ENCODE measurements around the gene CDYL.

CDYL gene

DNA sequence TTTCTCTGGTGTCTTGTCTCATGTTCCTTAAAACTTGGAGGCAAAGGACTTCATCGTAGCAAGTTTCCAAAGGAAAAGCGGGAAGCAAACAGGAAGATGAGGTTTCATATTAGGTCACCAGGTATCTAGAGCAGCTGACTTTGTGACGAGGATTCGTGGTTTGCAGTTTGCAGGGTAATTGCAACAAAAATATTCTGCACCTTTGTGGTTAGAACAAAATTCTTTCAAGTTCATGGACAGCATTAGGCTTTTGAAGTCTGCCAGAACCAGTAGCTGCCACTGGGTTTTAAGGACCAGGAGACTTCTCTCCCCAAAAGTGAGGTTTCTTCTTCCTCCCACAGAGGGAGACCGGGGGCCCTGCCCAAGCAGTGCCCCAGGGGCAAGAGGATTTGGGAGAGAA is 164.2 kb downstream of the CDYL start:
- DNase-seq: no peak

DNA sequence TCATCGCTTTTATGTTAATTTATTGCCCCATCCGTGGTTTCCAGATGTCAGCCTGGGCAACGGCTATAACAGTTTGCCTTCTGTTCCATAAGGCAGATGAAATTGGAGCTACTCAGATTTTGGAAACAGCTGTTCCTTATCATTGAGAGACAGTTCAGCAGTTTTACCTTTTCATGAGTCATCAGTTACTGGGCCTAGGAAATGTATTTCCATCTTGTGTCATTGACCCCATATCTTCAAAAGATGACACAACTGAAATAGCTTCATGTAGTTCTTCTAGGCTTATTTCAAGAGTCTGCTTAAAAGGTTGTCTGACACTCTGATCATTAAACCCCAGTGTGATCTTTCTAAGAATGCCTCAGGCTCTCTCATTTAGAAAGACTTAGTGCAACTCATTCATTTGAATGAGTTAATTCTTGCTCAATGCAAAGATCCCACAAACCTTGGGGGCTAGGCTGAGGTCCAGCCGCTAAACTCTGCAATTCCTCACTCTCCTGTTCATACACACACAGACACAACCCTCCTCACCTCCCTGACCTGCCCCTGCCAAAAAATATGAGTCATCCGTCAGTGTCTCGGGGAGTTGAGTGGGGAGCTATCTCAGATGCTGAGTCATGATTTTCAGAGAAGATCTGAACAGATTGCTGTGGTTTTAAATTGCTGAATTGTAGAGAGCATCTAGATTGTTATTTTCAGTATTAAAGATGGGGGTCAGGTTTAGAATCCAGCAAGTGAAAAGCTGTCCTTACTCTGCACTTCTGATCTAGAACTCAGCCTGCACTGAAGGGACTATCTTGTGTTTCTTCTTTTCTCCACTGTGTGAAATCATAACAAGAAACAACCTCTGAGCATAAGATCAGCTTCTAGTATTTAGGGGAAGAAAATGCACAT is 165.8 kb downstream of the CDYL start:
- DNase-seq: peak; percentile 99

DNA sequence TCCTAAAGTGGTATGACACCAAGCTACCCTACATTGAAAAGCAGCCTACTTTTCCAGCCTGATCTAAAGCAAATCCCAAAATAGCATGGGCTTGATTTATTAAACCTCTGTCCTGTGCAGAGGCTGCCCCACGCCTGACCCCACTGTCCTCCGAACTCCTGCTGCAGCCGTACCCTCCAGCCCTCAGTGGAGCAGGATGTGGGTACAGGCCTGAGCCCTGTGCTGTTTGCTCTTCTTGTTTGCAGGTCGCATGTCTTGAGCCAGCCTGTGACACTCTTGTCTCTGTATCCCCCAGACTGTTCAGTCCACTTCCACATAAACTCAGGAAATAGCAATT is 166.4 kb downstream of the CDYL start:
- DNase-seq: no peak

DNA sequence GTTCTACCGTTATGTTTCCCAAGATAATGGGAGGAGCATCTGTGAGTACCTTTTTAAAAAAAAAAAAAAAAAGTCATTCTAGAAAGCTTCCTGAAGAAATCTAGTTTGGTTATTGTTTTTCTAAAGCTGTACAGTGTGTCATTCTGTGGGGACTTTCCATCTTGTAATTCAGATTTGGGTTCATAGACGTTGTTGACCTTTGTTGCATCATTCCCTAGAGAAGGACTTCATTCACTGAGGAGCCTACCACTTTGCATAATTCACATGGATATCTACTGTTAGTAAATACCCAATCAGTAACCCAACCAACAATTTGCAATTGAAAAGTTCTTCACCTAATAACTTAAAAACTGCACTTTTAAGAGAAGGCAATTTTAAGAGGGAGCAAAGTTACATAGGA is 167.5 kb downstream of the CDYL start:
- no peak for DNase-seq

DNA sequence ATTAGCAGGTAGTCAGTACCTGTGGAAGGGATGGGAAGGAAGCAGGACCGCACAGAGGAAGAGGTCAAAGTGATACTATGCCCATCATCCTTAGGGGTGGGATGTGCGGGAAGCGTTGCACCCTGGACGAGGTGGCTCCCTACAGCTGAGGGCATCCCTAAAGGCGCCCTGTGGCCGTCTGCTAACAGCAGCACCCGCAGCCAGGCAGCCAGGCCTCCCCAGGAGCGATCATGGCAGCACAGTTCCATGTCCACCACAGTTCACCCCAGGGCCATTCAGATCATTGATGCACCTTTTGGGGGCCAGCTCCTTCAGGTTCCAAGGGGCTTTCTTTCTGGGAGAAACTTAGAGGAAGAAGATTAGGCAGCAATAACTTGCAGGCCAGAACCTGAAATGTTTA is 168.1 kb downstream of the CDYL start:
- DNase-seq: no peak

DNA sequence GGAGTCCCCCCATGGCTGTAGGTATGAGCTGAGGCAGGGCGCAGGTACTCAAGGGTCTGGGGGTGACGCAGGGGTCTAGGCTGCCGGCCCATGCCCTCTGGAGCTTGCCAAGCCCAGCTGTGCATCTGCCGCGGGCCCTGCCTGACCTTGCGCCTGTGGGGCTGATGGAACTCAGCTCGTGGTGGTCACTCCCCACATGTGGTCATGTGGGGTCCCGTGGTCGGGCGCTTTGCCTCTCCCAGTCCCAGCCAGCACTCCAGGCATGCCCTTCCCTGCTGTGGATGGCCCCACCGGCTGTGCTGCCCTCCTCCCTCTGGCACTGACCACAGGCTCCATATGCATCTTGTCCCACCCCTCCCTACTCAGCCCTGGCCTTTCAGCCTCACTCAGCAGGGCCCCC is 170.3 kb downstream of the CDYL start:
- no peak for DNase-seq

DNA sequence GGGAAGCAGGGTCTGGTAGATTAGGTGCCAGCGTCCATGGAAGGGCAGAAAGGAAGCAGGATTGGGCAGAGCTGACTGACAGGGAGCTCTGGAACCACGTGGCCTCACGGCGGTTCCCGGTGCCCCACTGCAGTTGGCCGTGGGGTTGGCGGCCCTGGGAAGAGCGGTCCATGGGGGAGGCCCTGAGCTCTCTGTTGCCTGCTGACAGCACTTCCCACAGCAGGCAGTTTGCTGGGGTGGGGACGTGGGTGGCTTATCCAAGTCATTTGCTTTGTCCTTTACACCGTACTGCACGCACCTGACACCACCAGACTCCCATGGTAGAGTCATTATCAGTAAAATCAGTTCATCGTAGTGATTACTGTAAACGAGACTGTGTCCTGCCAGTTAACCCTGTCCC is 171.5 kb downstream of the CDYL start:
- DNase-seq: no peak

DNA sequence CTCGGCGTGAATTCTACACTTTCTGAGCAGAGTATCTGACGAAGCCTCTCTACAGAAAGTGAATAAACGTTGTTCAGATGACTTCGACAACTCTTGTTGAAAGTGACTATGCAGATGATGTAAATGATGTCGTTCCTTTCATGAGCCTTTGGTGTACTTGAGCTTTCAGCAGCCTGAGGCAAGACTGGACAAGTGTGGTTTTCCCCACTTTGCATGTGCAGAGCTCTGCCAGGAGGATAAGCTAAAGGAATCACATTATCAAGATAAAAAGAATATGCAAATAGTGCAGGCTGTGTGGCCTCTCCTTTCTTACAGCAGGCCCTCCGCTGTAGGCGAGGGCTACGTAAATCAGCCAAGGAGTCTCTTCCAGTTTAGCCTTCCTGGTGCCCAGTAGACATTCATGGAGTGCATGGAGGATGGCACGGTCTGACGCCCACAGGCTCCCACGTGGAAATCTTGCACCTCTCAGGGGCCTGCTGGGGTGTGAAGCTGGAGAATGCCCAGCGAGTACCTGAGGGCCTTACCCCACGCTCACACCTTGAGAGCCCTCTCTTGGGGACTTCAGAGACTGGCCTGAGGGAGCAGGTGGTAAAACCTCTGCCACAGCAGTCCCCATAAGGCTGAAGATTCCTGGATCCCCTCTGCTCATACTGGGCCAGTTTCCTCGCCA is 172.7 kb downstream of the CDYL start:
- no peak for DNase-seq

DNA sequence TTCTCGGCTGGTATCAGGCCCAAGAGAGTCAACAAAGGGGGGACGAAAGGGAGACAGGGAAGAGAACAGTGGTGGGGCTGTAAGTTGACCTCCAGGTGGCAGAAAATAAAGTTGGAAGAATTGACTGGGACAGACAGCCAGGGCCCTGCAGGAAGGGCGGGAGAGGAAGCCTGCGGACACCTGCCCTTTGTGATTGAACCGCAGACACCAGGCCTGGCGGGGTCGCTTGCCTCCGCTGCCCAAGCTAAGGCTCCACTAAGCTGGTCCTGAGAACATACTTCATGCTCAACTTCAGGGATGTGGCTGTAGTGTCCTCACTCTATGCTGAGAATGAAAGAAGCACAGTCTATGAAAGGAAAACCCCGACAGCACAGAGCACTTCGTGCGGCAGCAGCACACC is 173.9 kb downstream of the CDYL start:
- no peak for DNase-seq

DNA sequence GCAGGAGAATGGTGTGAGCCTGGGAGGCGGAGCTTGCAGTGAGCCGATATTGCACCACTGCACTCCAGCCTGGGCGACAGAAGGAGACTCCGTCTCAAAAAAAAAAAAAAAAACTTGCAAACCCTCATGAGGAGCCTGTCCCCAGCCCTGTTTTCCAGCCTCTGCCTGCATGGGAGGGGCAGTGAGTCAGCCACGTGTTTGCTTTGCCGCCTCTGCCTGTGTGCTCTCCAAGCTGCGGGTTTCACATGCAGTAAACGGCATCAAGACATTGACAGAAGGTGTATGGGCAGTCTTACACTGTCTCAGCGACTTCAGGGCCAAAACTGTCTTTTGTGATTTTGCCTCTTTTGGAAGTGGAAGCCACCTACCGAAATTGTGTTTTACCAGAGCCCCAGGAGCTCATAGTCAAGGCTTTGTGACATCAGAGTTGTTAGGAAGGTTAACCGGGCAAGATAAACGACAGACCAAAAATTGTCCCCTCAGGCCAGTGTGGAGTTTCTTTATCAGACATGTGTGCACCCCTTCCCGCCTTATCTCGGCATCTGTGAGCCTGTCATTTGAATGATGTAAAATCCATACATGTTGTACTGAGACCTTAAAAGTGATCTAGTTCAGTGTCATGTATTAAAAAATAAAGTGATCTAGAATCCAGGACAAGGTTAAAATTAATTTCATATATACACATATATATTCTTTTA is 174.8 kb downstream of the CDYL start:
- DNase-seq: no peak

DNA sequence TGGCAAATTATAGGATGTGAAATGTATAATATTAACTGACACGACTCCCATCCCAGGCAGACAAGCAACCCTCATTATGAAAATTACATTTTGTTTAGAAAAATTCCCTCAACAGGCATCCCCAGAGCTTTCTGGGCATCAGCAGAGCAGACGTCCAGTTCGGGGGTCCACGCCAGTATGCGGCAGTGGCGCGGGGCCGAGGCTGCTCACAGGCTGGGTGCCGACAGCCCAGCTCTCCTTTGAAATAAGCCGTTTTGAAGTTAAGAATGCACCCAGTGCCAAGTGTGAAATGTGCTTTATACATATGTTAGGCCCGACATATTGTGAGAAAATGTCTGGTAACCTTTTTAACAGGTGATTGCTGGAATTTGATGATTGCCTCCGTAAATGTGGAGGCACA is 177.2 kb downstream of the CDYL start:
- DNase-seq: no peak

DNA sequence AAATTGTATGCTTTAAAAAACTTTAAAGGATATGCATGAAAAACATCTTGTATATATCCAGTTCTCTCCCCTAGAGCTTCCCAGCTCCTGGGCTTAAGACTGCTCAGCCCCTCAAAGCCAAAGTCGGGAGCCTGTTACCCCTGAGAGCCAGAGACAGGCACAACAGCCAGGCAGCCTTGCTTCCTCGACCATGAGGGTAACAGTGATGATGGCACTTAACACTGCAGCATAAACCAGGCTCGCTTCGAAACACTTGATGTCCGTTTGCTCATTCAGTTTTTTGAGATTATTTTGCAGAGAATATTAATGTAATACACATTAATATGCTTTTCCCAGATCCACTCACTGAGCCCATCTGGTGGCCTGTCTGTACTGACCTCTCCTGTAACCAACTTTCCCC is 180.4 kb downstream of the CDYL start:
- DNase-seq: no peak

DNA sequence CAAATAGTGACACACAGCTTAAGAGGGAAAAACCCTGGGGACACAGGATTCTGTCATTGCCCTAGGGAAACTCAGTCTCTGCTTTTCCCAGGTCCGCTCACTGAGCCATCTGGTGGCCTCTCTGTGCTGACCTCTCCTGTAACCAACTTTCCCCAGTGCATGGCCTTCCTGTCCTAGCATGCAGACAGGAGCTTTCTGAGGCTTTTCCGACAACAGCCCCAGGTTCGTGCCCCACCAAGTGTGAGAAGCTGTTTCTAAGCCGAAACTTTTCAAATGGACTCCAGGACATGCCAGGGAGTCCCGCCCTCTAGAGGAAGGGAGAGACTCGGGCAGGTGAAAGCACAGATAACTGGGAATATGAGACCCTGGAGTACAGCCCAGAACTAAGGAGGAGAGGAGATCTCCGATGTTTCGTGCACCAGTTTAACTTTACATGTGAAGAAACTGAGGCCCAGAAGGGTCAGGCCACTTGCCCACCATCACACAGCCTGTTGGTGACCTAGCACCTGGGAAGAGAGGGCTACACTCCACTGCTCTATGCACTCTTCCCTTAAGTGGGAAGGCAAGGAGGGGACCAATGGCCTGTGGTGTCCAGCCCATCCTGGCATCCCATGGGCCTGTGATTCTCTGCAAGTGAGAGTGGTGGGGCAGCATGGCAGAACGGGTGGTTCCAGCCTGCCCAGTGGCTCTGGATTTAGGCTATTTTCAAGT is 181.5 kb downstream of the CDYL start:
- DNase-seq: no peak

DNA sequence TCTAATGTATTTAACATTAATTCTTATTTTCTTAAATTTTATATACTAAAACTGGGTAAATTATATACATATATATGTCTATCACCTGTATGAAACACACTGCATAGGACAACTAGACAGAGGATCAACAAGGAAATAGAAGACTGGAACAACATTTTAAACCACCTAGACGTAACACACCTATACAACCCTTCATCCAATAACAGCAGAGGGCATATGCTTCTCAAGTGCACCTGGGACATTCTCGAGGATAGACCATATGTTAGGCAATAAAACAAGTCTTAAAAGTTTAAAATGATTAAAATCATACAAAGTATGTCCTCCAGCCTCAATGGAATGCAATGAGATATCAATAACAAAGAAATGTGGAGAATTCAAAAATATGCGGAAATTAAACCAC is 182.4 kb downstream of the CDYL start:
- DNase-seq: no peak

DNA sequence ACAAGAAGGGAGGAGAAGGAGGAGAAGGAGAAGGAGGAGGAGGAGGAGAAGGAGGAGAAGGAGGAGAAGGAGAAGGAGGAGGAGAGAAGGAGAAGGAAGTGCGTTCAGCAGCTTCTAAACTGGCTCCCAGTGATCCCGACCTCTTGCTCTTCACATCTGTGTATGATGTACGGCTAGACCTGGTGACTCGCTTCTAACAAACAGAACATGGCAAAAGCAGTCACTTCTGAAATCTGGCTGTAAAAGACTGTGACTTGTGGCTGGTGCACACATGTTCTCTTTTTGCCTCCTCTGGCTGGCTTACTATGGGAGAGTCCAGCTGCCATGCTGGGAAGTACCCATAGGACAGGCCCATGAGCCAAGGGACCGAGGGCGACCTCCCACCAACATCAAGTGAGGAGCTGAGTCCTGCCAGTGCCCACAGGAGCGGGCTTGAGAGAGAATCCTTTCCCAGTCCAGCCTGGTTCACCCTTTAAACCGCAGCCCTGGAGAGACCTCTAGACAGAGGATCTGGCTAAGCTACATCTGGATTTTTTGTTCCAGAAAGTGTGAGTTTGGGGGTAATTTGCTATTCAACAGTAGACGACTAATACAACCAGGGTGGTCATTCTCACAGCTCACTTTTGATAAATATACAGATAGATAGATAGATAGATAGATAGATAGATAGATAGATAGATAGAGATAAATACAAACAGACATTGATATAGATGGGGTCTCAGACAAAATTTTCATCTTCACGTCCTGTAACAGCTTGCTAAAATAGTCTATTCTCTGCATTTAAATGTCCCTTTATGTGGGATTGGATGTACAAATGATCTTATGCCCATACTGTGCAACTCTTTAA is 185.3 kb downstream of the CDYL start:
- no peak for DNase-seq

DNA sequence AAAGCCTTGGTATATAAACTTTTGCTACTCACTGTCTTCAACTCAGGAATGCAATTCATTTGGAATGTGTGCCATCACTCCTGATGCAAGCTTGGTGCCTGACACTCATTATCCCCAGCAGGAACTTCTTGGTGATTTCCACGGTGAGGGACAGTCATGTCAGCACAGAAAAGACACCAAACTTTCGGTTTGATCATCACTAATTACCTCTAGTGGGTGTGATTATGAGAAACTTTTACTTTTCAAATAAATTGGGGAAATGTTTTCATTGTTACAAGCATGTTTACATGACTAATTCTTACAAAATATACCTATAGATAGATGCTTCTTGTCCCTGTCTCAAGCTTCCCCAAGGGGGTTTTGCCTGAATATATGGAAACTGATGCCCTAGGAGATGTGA is 186.7 kb downstream of the CDYL start:
- no peak for DNase-seq

DNA sequence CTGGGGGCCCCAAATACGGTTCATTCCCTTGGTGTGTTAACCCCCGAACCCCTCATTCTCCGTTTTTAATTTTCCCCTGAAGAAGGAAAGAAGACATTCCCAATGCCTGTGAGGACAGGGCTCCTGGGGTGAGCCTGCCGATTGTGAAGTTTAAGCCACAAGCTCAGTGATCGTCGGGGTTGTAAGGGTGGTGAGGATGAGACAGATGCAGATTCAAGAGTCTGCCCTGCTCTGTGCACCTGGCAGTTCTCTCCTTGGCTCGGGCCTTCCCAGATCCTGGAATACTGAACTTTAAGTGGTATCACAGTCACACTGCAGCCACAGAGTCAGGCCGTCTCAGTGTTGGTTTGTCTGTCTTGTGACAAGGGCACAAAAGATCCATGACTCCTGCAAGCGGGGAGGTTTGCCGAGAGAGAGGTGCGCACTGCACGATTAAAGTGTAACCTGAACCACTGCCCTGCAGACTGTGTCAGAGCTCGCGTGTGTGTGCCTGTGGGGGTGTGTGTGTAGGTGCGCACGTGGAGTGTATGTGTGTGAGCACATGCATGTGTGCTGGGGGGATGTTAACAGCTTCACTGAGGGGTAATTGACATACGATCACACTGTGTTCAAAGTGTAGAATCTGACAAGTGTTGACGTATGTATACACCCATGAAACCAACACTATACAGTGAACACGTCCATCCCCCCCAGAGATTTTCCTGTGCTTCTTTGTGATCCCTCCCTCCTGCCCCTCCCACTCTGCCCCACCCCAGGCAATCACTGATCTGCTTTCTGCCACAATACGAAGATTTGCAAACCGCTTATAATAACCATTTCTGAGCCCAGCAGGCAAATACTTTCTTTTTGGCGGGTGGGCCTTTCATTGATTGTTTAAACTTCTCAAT is 188.7 kb downstream of the CDYL start:
- DNase-seq: no peak

DNA sequence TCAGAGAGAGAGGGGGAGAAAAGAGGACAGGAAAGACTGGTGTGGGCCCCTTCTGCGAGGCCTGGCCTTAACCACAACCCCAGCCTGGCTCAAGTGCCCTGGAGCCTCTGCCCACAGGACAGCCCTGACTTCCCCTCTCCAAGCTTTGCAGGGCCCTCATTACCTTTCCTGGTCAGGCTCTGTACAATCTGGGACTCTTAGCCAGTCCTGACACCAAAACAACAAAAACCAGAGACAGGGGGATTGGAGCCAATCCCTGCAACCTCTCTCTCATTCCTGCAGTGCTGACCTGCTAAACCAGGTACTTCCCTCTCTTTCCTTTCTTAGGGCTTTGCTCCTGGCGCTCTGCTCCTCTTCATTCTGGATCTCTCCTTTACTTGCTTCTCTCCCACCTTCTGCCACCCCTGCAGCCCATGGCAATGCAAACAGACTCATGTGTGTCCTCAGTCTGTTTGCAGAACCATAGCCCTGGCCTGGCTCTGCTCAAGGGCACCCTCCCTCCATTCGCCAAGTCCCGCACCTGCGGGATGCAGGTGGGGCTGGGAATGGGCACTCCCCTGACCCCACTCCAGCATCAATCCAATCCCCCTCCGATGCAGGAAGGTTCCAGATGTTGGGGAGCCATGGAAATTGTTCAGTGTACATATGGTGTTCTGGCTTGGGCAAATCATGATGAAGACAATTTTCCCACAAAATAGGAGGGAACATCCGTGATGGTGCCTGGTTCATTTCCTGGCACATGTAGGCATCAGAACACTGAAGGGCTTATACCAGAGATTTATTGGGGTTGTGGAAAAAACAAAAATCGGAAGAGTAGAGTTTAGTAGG is 189.6 kb downstream of the CDYL start:
- DNase-seq: no peak

DNA sequence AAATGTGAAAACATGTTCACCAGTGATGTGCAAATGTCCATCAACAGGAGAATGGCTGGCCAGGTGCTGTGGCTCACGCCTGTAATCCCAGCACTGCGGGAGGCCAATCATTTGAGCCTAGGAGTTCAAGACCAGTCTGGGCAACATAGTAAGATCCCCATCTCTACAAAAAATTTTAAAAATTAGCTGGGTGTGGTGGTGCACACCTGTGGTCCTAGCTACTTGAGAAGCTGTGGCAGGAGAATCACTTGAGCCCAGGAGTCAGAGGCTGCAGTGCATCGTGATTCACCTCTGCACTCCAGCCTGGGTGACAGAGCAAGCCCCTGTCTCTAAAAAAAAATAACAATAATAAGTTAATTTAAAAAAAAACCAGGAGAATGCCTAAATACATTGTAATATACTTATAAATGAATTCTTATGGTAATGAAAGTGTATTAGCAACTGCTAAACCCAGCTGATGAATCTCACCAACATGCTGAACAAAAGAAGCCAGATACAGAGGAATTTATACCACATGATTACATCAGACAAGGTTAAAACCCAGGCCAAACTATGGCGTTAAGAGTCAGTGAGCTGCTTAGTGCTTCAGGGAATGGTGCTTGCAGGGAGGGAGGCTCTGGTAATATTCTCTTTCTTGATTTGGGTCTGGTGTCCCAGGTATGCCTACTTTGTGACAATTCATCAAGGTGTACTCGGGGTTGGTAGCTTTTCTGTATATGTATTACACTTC is 191.3 kb downstream of the CDYL start:
- DNase-seq: no peak

All from fibroblast of skin of right biceps (primary cell).